Measurements from ENCODE around the gene CACNB3.

DNA sequence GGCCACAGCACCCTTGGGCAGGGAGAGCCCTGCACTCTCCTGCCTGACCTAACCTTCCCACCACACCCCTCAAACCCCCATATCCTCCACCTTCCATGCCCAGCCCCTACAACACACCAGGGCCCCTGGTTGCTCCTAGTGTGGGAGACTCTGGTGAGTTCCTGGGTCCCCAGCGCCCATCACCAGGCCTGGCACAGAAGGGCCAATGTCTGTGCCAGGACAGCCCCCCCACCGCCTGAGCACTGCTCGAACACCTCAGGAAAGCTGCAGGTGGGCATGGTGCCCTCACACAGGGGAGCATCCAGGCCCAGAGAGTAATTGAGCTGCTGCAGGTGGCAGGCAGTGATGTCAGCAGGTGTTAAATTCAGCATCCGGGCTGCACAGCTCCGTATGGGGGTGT, 44.6 kb upstream of the CACNB3 start:
- TF ChIP-seq, protein P1, sequence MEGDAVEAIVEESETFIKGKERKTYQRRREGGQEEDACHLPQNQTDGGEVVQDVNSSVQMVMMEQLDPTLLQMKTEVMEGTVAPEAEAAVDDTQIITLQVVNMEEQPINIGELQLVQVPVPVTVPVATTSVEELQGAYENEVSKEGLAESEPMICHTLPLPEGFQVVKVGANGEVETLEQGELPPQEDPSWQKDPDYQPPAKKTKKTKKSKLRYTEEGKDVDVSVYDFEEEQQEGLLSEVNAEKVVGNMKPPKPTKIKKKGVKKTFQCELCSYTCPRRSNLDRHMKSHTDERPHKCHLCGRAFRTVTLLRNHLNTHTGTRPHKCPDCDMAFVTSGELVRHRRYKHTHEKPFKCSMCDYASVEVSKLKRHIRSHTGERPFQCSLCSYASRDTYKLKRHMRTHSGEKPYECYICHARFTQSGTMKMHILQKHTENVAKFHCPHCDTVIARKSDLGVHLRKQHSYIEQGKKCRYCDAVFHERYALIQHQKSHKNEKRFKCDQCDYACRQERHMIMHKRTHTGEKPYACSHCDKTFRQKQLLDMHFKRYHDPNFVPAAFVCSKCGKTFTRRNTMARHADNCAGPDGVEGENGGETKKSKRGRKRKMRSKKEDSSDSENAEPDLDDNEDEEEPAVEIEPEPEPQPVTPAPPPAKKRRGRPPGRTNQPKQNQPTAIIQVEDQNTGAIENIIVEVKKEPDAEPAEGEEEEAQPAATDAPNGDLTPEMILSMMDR (IDR thresholded peaks at IDR 0.05): no peak
- no peak for TF ChIP-seq POLR2A (IDR thresholded peaks at IDR 0.05)
